Neural cell (in vitro differentiated cells): Measurements from ENCODE around the gene BCAT1.

ENCODE experiments used
- CTCF ChIP-seq: fragments of 450-650 bp; IDR thresholded peaks from 2 replicates; pipeline ENCODE4 v1.5.1; 2014; ENCODE audit warnings: antibody characterized with exemption, mild to moderate bottlenecking, moderate library complexity; ENCODE audit not compliant: poor library complexity, severe bottlenecking
- EP300 ChIP-seq: fragments of 450-650 bp; conservative IDR thresholded peaks from 2 replicates; pipeline ENCODE4 v1.6.1; 2014; ENCODE audit warnings: antibody characterized with exemption, mild to moderate bottlenecking, moderate library complexity; ENCODE audit not compliant: poor library complexity, severe bottlenecking
- POLR2AphosphoS5 ChIP-seq: IDR thresholded peaks from 2 replicates; pipeline ENCODE4 v1.6.1; 2012

GRCh38 chr12:24902511-24903328, 46.2 kb downstream of the BCAT1 start:
- TF ChIP-seq POLR2AphosphoS5 (peak; percentile 13), EP300 (no peak), CTCF (no peak)
